T-cell (primary cell): ENCODE measurements around the gene RPL27. TPM values are rescaled to one million over a fixed set of nuclear protein-coding genes. Genes with fewer than 3 reads are reported as not detected.

ENCODE experiments used
- ATAC-seq, 4 experiments: fragments of 200-7000 bp in 3 of 4; fragments of 150-1000 bp in 1 of 4; cut with Tn5 transposase; replicated peaks in 1 of 4; 1 replicate in 3 of 4; 2 replicates in 1 of 4; pipeline ENCODE4 v1.10.0; 2021; ENCODE audit warnings: moderate library complexity in 3 of 4, mild to moderate bottlenecking in 2 of 4, moderate number of reproducible peaks in 1 of 4
- CTCF ChIA-PET, 2 donors: fragments of 300-600 bp; sonication (Branson Sonifier 250); formaldehyde crosslinking; loops; one replicate each; lab custom pipeline; 2022; ENCODE audit warnings: antibody characterized with exemption in 2 of 2; lab: Charles Lee
- POLR2A ChIA-PET, 2 donors: fragments of 300-600 bp; sonication (Branson Sonifier 250); formaldehyde crosslinking; loops; one replicate each; lab custom pipeline; 2022; ENCODE audit warnings: antibody characterized with exemption in 2 of 2; lab: Charles Lee
- DNase-seq, 35 experiments: peaks; one replicate each; pipeline versions ENCODE4 v3.0.0 to v3.0.0-alpha.2; 2013 to 2023
- H3K27ac ChIP-seq: one replicate; pipeline ENCODE4 v1.5.1; 2013; ENCODE audit warnings: low read length
- H3K27me3 ChIP-seq, 2 experiments: replicated peaks in 1 of 2; 1 replicate in 1 of 2; 2 replicates in 1 of 2; pipeline versions ENCODE4 v1.6.1 to v1.7.0; 2013; ENCODE audit warnings: low read length in 1 of 2, mixed read lengths in 1 of 2; ENCODE audit not compliant: control insufficient read depth in 2 of 2, insufficient read depth in 2 of 2; ENCODE audit errors: extremely low read depth in 1 of 2
- H3K36me3 ChIP-seq, 2 donors: 1 replicate in 1 of 2; 2 replicates in 1 of 2; pipeline versions ENCODE4 v1.6.1 to v1.7.0; 2013; ENCODE audit warnings: low read length in 1 of 2; ENCODE audit not compliant: control insufficient read depth in 2 of 2, insufficient read depth in 1 of 2; ENCODE audit errors: extremely low read depth in 1 of 2
- H3K4me1 ChIP-seq, 2 experiments: 1 replicate in 1 of 2; 2 replicates in 1 of 2; pipeline versions ENCODE4 v1.6.1 to v1.7.0; 2013; ENCODE audit warnings: low read length in 2 of 2, mixed read lengths in 1 of 2; ENCODE audit not compliant: insufficient read depth in 2 of 2, control insufficient read depth in 1 of 2; ENCODE audit errors: extremely low read depth in 1 of 2
- H3K4me3 ChIP-seq, 2 donors: 1 replicate in 1 of 2; 2 replicates in 1 of 2; pipeline versions ENCODE4 v1.5.1 to v1.7.0; 2013; ENCODE audit warnings: mild to moderate bottlenecking in 2 of 2, low read length in 1 of 2, moderate library complexity in 1 of 2; ENCODE audit not compliant: control insufficient read depth in 1 of 2; ENCODE audit errors: extremely low read depth in 1 of 2
- H3K9me3 ChIP-seq: 2 replicates; pipeline ENCODE4 v1.7.0; 2013
- H3K27ac Mint-ChIP-seq, 2 donors: one replicate each; pipeline ENCODE4 v1.8.0; 2020 to 2021; ENCODE audit warnings: mild to moderate bottlenecking in 2 of 2, mixed read lengths in 2 of 2
- H3K27me3 Mint-ChIP-seq, 2 donors: one replicate each; pipeline ENCODE4 v1.8.0; 2021 to 2022; ENCODE audit warnings: mixed read lengths in 2 of 2
- H3K36me3 Mint-ChIP-seq: one replicate; pipeline ENCODE4 v1.8.0; 2021; ENCODE audit warnings: mixed read lengths
- H3K4me1 Mint-ChIP-seq, 3 donors: one replicate each; pipeline ENCODE4 v1.8.0; 2020 to 2022; ENCODE audit warnings: mixed read lengths in 3 of 3, mild to moderate bottlenecking in 1 of 3
- H3K4me3 Mint-ChIP-seq, 3 donors: one replicate each; pipeline ENCODE4 v1.8.0; 2020 to 2022; ENCODE audit warnings: mild to moderate bottlenecking in 3 of 3, mixed read lengths in 3 of 3, moderate library complexity in 3 of 3
- H3K9me3 Mint-ChIP-seq, 3 donors: one replicate each; pipeline ENCODE4 v1.8.0; 2020 to 2022; ENCODE audit warnings: mixed read lengths in 3 of 3
- WGBS: methylation state at CpG from one replicate; pipeline ENCODE4 v1.1.5; 2013; ENCODE audit warnings: missing lambda C conversion rate; ENCODE audit not compliant: insufficient coverage; 5-methylcytosine and 5-hydroxymethylcytosine counted together
- total RNA-seq, 35 experiments: library from RNA in 6 of 35; stranded (reverse) in 6 of 35; fragments of 120-200 nt in 1 of 35; gene quantifications; one replicate each; pipeline versions ENCODE4 v1.2.1 to v1.2.4 and lab custom pipeline; 2013 to 2026

The RPL27 gene
- total RNA-seq, 5 donors from 2014 or later (not counting 1 experiment from before 2014, with no cell fraction given), result 1,254 to 1,790 (median 1,710) TPM

GRCh38 chr17:43021741-43022512 is 23.7 kb downstream of the RPL27 start, which contains the start of gene VAT1:
TSS of gene VAT1 (minus strand) at chr17:43022385. CDS start at chr17:43022322, 63 bp downstream.
- ATAC-seq, result peak; percentile 62 to 66 (median 64)
- H3K4me1 ChIP-seq, result peaks cover 9 to 65% of the 10 kb centered on the region in 2 experiments

GRCh38 chr17:43024407-43025289 is 26.4 kb downstream of the RPL27 start, which contains the start of gene RND2:
TSS of gene RND2 (plus strand) at chr17:43025231. CDS start at chr17:43025348, 117 bp downstream.
- Histone ChIP-seq H3K4me3 (peak within 1 kb of the TSS; percentile 76 to 84), H3K27me3 (no peaks in the 10 kb centered on the region), H3K36me3 (no peaks in the 10 kb centered on the region), H3K27ac (peak within 1 kb of the TSS; percentile 57), H3K4me1 (peaks cover 5 to 53% of the 10 kb centered on the region in 2 experiments), H3K9me3 (no peaks in the 10 kb centered on the region)
- ChIA-PET POLR2A (interaction anchor here (0.6 to 1.1 kb wide), 4 partner anchors 26 to 336 kb away, joined by 3 to 7 read pairs (median 4); partner anchors contain the start of gene RPL27 (in 1 of the 2)), CTCF (interaction anchor here in 1 of 2 donors (0.7 to 1.9 kb wide), 5 partner anchors 19 to 447 kb away, joined by 3 to 12 read pairs (median 3); partner anchors contain the start of genes BRCA1, IFI35, PSMC3IP and RPL27)
- Mint-ChIP-seq H3K9me3 (no peaks in the 10 kb centered on the region), H3K27me3 (no peaks in the 10 kb centered on the region), H3K36me3 (no peaks in the 10 kb centered on the region), H3K4me3 (peak within 1 kb of the TSS; percentile 86 to 95 (median 87)), H3K4me1 (peaks cover 23 to 34% (median 29%) of the 10 kb centered on the region in 3 donors), H3K27ac (peak within 1 kb of the TSS; percentile 80)
- ATAC-seq (peak; percentile 59 to 73 (median 68)), DNase-seq (peak; percentile 52 to 85 (median 71))
- 2% methylated on average over 33 of the region's 61 CpGs for WGBS

More at GRCh38 chr17:43021741-43022512, 23.7 kb downstream of the RPL27 start, which contains the start of gene VAT1:
- H3K9me3 Mint-ChIP-seq, result no peaks in the 10 kb centered on the region
- H3K4me3 Mint-ChIP-seq, result peak within 1 kb of the TSS; percentile 82 to 90 (median 86)
- CTCF ChIA-PET, result interaction anchor here in 1 of 2 donors (0.6 to 1.8 kb wide), 2 partner anchors 15 to 23 kb away, joined by 3 to 10 read pairs; partner anchors contain the start of genes IFI35 and RPL27
- H3K27me3 Mint-ChIP-seq, result no peaks in the 10 kb centered on the region
- H3K4me3 ChIP-seq, result peak within 1 kb of the TSS; percentile 84
- H3K36me3 ChIP-seq, result no peaks in the 10 kb centered on the region
- H3K9me3 ChIP-seq, result no peaks in the 10 kb centered on the region
- peaks cover 36 to 49% (median 48%) of the 10 kb centered on the region in 3 donors for H3K4me1 Mint-ChIP-seq
- no peaks in the 10 kb centered on the region for H3K27me3 ChIP-seq
- H3K27ac Mint-ChIP-seq, result peak within 1 kb of the TSS; percentile 72 to 77
- no peak within 1 kb of the TSS for H3K27ac ChIP-seq
- WGBS, result under 1% methylated on average over 77 of the region's 80 CpGs
- peak in 33 of 35 experiments; percentile 22 to 76 (median 49) for DNase-seq
- no peaks in the 10 kb centered on the region for H3K36me3 Mint-ChIP-seq
- POLR2A ChIA-PET, result interaction anchor here (0.6 to 1.1 kb wide), 2 partner anchors 9 to 877 kb away, joined by 3 to 4 read pairs; no protein-coding TSS in a partner anchor

GRCh38 chr17:43025290-43025657 is 27.1 kb downstream of the RPL27 start:
- no peaks in the 10 kb centered on the region for H3K9me3 Mint-ChIP-seq
- DNase-seq (peak in 1 of 35 experiments; percentile 20), ATAC-seq (no peak)
- H3K27ac Mint-ChIP-seq, result no peak overlapping the region
- peaks cover 2 to 47% of the 10 kb centered on the region in 2 experiments for H3K4me1 ChIP-seq
- no peaks in the 10 kb centered on the region for H3K27me3 ChIP-seq
- H3K9me3 ChIP-seq, result no peaks in the 10 kb centered on the region
- no peaks in the 10 kb centered on the region for H3K36me3 Mint-ChIP-seq
- POLR2A ChIA-PET, result interaction anchor here in 1 of 2 donors (1.1 kb wide), 1 partner anchor 27 kb away, joined by 7 read pairs; the partner anchor contains the start of gene RPL27
- no peaks in the 10 kb centered on the region for H3K27me3 Mint-ChIP-seq
- CTCF ChIA-PET, result no interaction called here
- H3K36me3 ChIP-seq, result no peaks in the 10 kb centered on the region
- peak overlapping the region in 1 of 2 donors; percentile 41 for H3K4me3 ChIP-seq
- 16% methylated on average over 27 of the region's 27 CpGs for WGBS
- peaks cover 17 to 28% (median 26%) of the 10 kb centered on the region in 3 donors for H3K4me1 Mint-ChIP-seq
- no peak overlapping the region for H3K27ac ChIP-seq
- peak overlapping the region; percentile 64 to 95 (median 70) for H3K4me3 Mint-ChIP-seq

GRCh38 chr17:43025766-43026537 is 27.7 kb downstream of the RPL27 start:
- peak overlapping the region in 1 of 2 donors; percentile 54 for H3K27ac Mint-ChIP-seq

GRCh38 chr17:43026595-43026994 is 28.4 kb downstream of the RPL27 start:
- Histone ChIP-seq H3K36me3 (no peaks in the 10 kb centered on the region), H3K4me1 (peaks cover 2 to 34% of the 10 kb centered on the region in 2 experiments), H3K27ac (no peak overlapping the region), H3K4me3 (no peak overlapping the region), H3K27me3 (no peaks in the 10 kb centered on the region), H3K9me3 (no peaks in the 10 kb centered on the region)
- H3K4me1 Mint-ChIP-seq, result peaks cover 8 to 17% (median 16%) of the 10 kb centered on the region in 3 donors
- H3K4me3 Mint-ChIP-seq, result peak overlapping the region; percentile 18 to 54 (median 34)
- DNase-seq (peak in 1 of 35 experiments; percentile 32), ATAC-seq (no peak)
- ChIA-PET CTCF (no interaction called here), POLR2A (no interaction called here)
- no peaks in the 10 kb centered on the region for H3K36me3 Mint-ChIP-seq
- no peaks in the 10 kb centered on the region for H3K9me3 Mint-ChIP-seq
- peak overlapping the region in 1 of 2 donors; percentile 54 for H3K27ac Mint-ChIP-seq
- no peaks in the 10 kb centered on the region for H3K27me3 Mint-ChIP-seq
- 100% methylated on average over 1 of the region's 5 CpGs for WGBS

More at GRCh38 chr17:43025766-43026537, 27.7 kb downstream of the RPL27 start:
- Histone ChIP-seq H3K27ac (no peak overlapping the region), H3K36me3 (no peaks in the 10 kb centered on the region), H3K4me3 (no peak overlapping the region), H3K27me3 (no peaks in the 10 kb centered on the region), H3K4me1 (peaks cover 2 to 41% of the 10 kb centered on the region in 2 experiments), H3K9me3 (no peaks in the 10 kb centered on the region)
- ATAC-seq (no peak), DNase-seq (no peak)
- ChIA-PET POLR2A (no interaction called here), CTCF (no interaction called here)
- H3K4me3 Mint-ChIP-seq, result peak overlapping the region; percentile 64 to 95 (median 70)
- H3K9me3 Mint-ChIP-seq, result no peaks in the 10 kb centered on the region
- 88% methylated on average over 10 of the region's 16 CpGs for WGBS
- no peaks in the 10 kb centered on the region for H3K36me3 Mint-ChIP-seq
- H3K27me3 Mint-ChIP-seq, result no peaks in the 10 kb centered on the region
- peaks cover 12 to 22% (median 21%) of the 10 kb centered on the region in 3 donors for H3K4me1 Mint-ChIP-seq
